Gastroesophageal sphincter (tissue), 4 donors: ENCODE results near the gene KIF26A. TPM values are rescaled to one million over a fixed set of nuclear protein-coding genes. Genes with fewer than 3 reads are reported as not detected.

Experiments used
- ATAC-seq: fragments of 150-250 bp; one replicate; pipeline ENCODE4 v1.9.1; 2016; ENCODE audit warnings: mild to moderate bottlenecking, moderate library complexity
- H3K27ac ChIP-seq, 4 donors: fragments of 200-600 bp; sonication (generic) in 3 of 4; 1 replicate in 3 of 4; 2 replicates in 1 of 4; pipeline ENCODE4 v1.5.1; 2016 to 2019
- H3K27me3 ChIP-seq: fragments of 200-600 bp; sonication (generic); one replicate; pipeline ENCODE4 v1.5.1; 2019
- H3K36me3 ChIP-seq, 2 donors: fragments of 200-600 bp; sonication (generic); one replicate each; pipeline ENCODE4 v1.5.1; 2019; ENCODE audit warnings: control low read depth in 1 of 2
- H3K4me1 ChIP-seq, 3 donors: fragments of 200-600 bp; sonication (generic); 1 replicate in 2 of 3; 2 replicates in 1 of 3; pipeline ENCODE4 v1.5.1; 2016 to 2019; ENCODE audit warnings: control low read depth in 2 of 3
- H3K4me3 ChIP-seq, 2 donors: fragments of 200-600 bp; sonication (generic); one replicate each; pipeline ENCODE4 v1.5.1; 2019; ENCODE audit warnings: mild to moderate bottlenecking in 1 of 2, moderate library complexity in 1 of 2
- H3K9me3 ChIP-seq, 3 donors: fragments of 200-600 bp; sonication (generic); one replicate each; pipeline ENCODE4 v1.5.1; 2017 to 2019; ENCODE audit warnings: control low read depth in 2 of 3
- CTCF ChIP-seq, 4 experiments: fragments of 200-600 bp in 2 of 4; fragments of 450-650 bp in 2 of 4; sonication (generic) in 1 of 4; IDR thresholded peaks; one replicate each; pipeline ENCODE4 v1.5.1; 2017 to 2019; ENCODE audit warnings: antibody characterized with exemption in 4 of 4, mild to moderate bottlenecking in 2 of 4, moderate library complexity in 2 of 4
- EP300 ChIP-seq: sonication (generic); formaldehyde crosslinking; IDR thresholded peaks from one replicate; pipeline ENCODE4 v1.6.1; 2017; ENCODE audit warnings: antibody characterized with exemption, mild to moderate bottlenecking
- POLR2A ChIP-seq, 2 donors: fragments of 450-650 bp; IDR thresholded peaks; one replicate each; pipeline ENCODE4 v1.6.1; 2017; ENCODE audit warnings: antibody characterized with exemption in 2 of 2, mild to moderate bottlenecking in 2 of 2, moderate library complexity in 1 of 2
- POLR2AphosphoS5 ChIP-seq: sonication (generic); formaldehyde crosslinking; IDR thresholded peaks from one replicate; pipeline ENCODE4 v1.6.1; 2017; ENCODE audit warnings: antibody characterized with exemption
- WGBS, 2 donors: methylation state at CpG; one replicate each; pipeline ENCODE4 v1.1.5; 2018; ENCODE audit warnings: low coverage in 1 of 2; 5-methylcytosine and 5-hydroxymethylcytosine counted together
- total RNA-seq, 4 donors: library from RNA; depleted of rRNA; stranded (reverse); fragments of >200 nt; gene quantifications; one replicate each; pipeline ENCODE4 v1.1.0, GENCODE V29; 2016

The KIF26A gene
- total RNA-seq, 4 donors from 2014 or later = 2.2 to 6.9 (median 2.9) TPM

DNA sequence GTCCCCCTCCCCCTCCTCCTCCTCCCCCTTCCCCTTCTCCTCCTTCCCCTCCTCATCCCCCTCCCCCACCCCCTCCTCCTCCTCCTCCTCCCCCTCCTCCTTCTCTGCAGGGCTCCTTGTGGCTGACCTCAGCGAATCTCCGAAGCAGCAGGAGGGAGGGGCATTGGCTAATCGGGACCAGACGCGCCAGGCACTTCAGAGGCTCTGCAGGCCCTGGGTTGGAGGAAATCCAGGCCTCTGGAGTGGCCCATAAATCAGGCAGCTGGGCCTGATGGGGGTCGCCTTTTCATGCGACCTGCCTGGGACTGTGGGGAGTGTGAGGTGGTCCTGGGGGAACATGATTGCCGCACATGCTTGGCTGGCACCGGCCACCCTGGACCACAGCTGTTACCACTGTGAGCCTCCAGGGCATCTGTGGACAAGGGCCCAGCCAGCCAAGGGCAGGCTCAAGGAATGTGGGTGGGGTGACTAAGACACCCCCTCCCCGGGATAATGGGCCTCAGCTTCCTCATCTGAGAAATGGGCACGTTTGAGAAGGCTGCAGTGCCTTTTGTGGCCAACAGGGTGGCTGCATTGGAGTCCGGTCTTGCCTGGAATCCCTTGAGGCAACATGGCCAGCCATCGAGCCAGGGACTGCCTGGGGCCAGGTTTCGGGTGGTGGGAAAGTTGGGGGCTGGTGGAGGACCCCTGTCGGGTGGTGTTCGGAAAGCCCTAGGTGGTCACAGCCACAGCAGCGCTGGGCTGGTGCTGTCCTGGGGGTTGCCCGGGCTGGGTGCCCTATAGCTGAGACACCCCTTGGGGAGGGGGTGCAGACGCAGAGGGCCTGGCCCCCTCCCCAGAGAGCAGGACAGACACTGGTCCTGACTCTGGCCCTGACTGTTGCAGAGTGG lies 12.0 kb downstream of the KIF26A start:
- WGBS, 2 donors = no CpG with 5 or more reads among the region's 19 CpGs
- no peaks in the 10 kb centered on the region for H3K36me3 ChIP-seq
- H3K9me3 ChIP-seq = no peaks in the 10 kb centered on the region
- ATAC-seq = no peak
- no peak for TF ChIP-seq EP300
- no peak for TF ChIP-seq POLR2A (IDR thresholded peaks at IDR 0.05)
- no peak for TF ChIP-seq CTCF (IDR thresholded peaks at IDR 0.05)
- TF ChIP-seq POLR2AphosphoS5 = no peak
- H3K4me3 ChIP-seq = no peak overlapping the region
- peak overlapping the region in 1 of 4 donors; percentile 22 for H3K27ac ChIP-seq
- H3K4me1 ChIP-seq = peaks cover 0 to 13% (median 0%) of the 10 kb centered on the region in 3 donors
- H3K27me3 ChIP-seq = peaks cover 46% of the 10 kb centered on the region

- no peak for TF ChIP-seq POLR2A (IDR thresholded peaks at IDR 0.05)
- TF ChIP-seq CTCF (IDR thresholded peaks at IDR 0.05) = no peak
- TF ChIP-seq POLR2AphosphoS5 = no peak
- TF ChIP-seq EP300 = no peak
- no peaks in the 10 kb centered on the region for H3K9me3 ChIP-seq
- no peak for ATAC-seq
- WGBS, 2 donors = 58% methylated on average over 2 of the region's 5 CpGs; no CpG with 5 or more reads in 1 of the 2 donors
- no peak overlapping the region for H3K27ac ChIP-seq
- peaks cover 0 to 13% (median 0%) of the 10 kb centered on the region in 3 donors for H3K4me1 ChIP-seq
- no peaks in the 10 kb centered on the region for H3K36me3 ChIP-seq
- peaks cover 40% of the 10 kb centered on the region for H3K27me3 ChIP-seq
- H3K4me3 ChIP-seq = no peak overlapping the region
These were observed 12.6 kb downstream of the KIF26A start for GRCh38 chr14:104151026-104151381.

GRCh38 chr14:104151566-104152245 lies 13.3 kb downstream of the KIF26A start:
- Histone ChIP-seq H3K4me1 (peaks cover 0 to 13% (median 0%) of the 10 kb centered on the region in 3 donors), H3K27me3 (peaks cover 33% of the 10 kb centered on the region), H3K9me3 (no peaks in the 10 kb centered on the region), H3K27ac (no peak overlapping the region), H3K4me3 (no peak overlapping the region), H3K36me3 (no peaks in the 10 kb centered on the region)
- no peak for ATAC-seq
- TF ChIP-seq POLR2A (IDR thresholded peaks at IDR 0.05) = no peak
- no peak for TF ChIP-seq EP300
- no peak for TF ChIP-seq CTCF (IDR thresholded peaks at IDR 0.05)
- no peak for TF ChIP-seq POLR2AphosphoS5
- 92% methylated on average over 2 of the region's 34 CpGs; no CpG with 5 or more reads in 1 of the 2 donors for WGBS, 2 donors

- TF ChIP-seq CTCF (IDR thresholded peaks at IDR 0.05) = no peak
- TF ChIP-seq POLR2A (IDR thresholded peaks at IDR 0.05) = no peak
- no peak for TF ChIP-seq EP300
- TF ChIP-seq POLR2AphosphoS5 = no peak
- H3K9me3 ChIP-seq = no peaks in the 10 kb centered on the region
- no peak overlapping the region for H3K27ac ChIP-seq
- H3K4me3 ChIP-seq = no peak overlapping the region
- no CpG with 5 or more reads among the region's 14 CpGs for WGBS, 2 donors
- no peaks in the 10 kb centered on the region for H3K36me3 ChIP-seq
- peaks cover 28% of the 10 kb centered on the region for H3K27me3 ChIP-seq
- peaks cover 0 to 13% (median 0%) of the 10 kb centered on the region in 3 donors for H3K4me1 ChIP-seq
- no peak for ATAC-seq
These were observed 13.8 kb downstream of the KIF26A start for GRCh38 chr14:104152246-104152575.
